H1 (cell line): ENCODE results near the gene KCNJ9. TPM values are rescaled to one million over a fixed set of nuclear protein-coding genes. Genes with fewer than 3 reads are reported as not detected.

Experiments
- TAF1 ChIP-seq: IDR thresholded peaks from 2 replicates; pipeline ENCODE4 v1.6.1; 2011; ENCODE audit warnings: mild to moderate bottlenecking, low read depth, low read length
- TBP ChIP-seq: IDR thresholded peaks from 2 replicates; pipeline ENCODE4 v1.6.1; 2011; ENCODE audit warnings: low read depth, low read length, improper control_type of control experiment
- polyA plus RNA-seq, 7 experiments: library from polyadenylated mRNA; depleted of rRNA in 3 of 7; stranded (reverse) in 5 of 7; unstranded in 2 of 7; fragments of >200 nt in 5 of 7; fragments of 200-250 nt in 2 of 7; gene quantifications; 1 replicate in 5 of 7; 2 replicates in 1 of 7; 4 replicates in 1 of 7; pipeline versions ENCODE4 v1.2.1 to v1.2.3, GENCODE V29; 2011 to 2013; ENCODE audit warnings: missing spikeins in 2 of 7, mixed read lengths in 2 of 7
- total RNA-seq: library from RNA; stranded (reverse); fragmentation: NEBNext Ultra II Directional; extraction: Animal tissue kit (Norgen Biotek cat#: 25700); gene quantifications from 2 replicates; pipeline ENCODE4 v1.2.1, GENCODE V29; 2021

Gene KCNJ9
- total and polyA plus RNA-seq, 2 of the 8 experiments (the other 6 are each of a cell fraction or from before 2014, with no cell fraction given) = 0.02 to 0.13 TPM

DNA sequence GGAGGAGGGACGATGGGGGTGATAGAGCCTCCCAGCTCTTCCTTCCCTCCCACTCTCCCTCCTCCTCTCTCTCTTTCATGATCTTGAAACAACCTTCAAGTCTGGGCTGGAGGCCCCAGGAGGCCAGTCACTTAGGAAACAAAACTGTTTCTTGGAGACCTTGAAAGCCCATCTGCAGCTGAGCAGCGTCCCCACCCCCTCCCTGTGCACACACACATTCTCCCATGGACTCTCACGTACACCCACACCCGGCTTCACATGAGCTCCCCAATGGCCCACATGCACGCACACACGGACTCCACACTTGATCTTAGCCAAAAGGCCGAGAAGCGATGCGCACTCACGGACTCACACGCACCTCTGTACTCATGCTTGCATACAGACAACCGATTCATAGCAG, 31.0 kb downstream of the KCNJ9 start (continued):
- no peak for TF ChIP-seq TAF1
- no peak for TF ChIP-seq TBP
